GM21619 (cell line): Measurements from ENCODE around the gene BCL7C.
"Not testable (repeated sequence)": the region's sequence is repeated elsewhere in the genome, so short reads cannot be mapped to it uniquely, and the experiment has no call there.

Experiments used
- ATAC-seq: cut with Tn5 transposase; IDR thresholded peaks from one replicate; pipeline ENCODE4 v1.9.1; 2021; ENCODE audit not compliant: unreplicated experiment

Gene BCL7C

GRCh38 chr16:30893744-30894539 lies at the start of gene BCL7C:
Gene BCL7C, minus strand, starts transcription at chr16:30894077. Its CDS starts 133 bp downstream, at chr16:30893944.
- ATAC-seq: peak; percentile 70

GRCh38 chr16:30942426-30942806 lies 48.5 kb upstream of the BCL7C start:
- no peak for ATAC-seq

- ATAC-seq: peak; percentile 85
Measured at GRCh38 chr16:30941600-30942425, 47.9 kb upstream of the BCL7C start.

- not testable (repeated sequence) for ATAC-seq
Measured at GRCh38 chr16:30939571-30939970, 45.7 kb upstream of the BCL7C start.

GRCh38 chr16:30937692-30938091 lies 43.8 kb upstream of the BCL7C start:
- no peak for ATAC-seq

GRCh38 chr16:30934827-30935557 lies 41.1 kb upstream of the BCL7C start:
- no peak for ATAC-seq

- ATAC-seq: no peak
Measured at GRCh38 chr16:30931068-30931650, 37.3 kb upstream of the BCL7C start.

- no peak for ATAC-seq
Measured at GRCh38 chr16:30930160-30930571, 36.3 kb upstream of the BCL7C start.

- no peak for ATAC-seq
Measured at GRCh38 chr16:30929167-30929566, 35.3 kb upstream of the BCL7C start.

GRCh38 chr16:30928390-30928789 lies 34.5 kb upstream of the BCL7C start:
- no peak for ATAC-seq

GRCh38 chr16:30927789-30928378 lies 34.0 kb upstream of the BCL7C start:
- ATAC-seq: no peak

- no peak for ATAC-seq
Measured at GRCh38 chr16:30926937-30927788, 33.3 kb upstream of the BCL7C start.

GRCh38 chr16:30925995-30926811 lies 32.3 kb upstream of the BCL7C start:
- ATAC-seq: no peak

- no peak for ATAC-seq
Measured at GRCh38 chr16:30925632-30925987, 31.7 kb upstream of the BCL7C start.

- no peak for ATAC-seq
Measured at GRCh38 chr16:30924913-30925631, 31.2 kb upstream of the BCL7C start.

GRCh38 chr16:30924076-30924912 lies 30.4 kb upstream of the BCL7C start:
- no peak for ATAC-seq

- ATAC-seq: no peak
Measured at GRCh38 chr16:30923554-30924075, 29.7 kb upstream of the BCL7C start, which contains the start of gene FBXL19. Gene FBXL19, plus strand, starts transcription at chr16:30923572. Its CDS starts 2,183 bp downstream, at chr16:30925755.
